ENCODE data around the gene WWOX.

DNA sequence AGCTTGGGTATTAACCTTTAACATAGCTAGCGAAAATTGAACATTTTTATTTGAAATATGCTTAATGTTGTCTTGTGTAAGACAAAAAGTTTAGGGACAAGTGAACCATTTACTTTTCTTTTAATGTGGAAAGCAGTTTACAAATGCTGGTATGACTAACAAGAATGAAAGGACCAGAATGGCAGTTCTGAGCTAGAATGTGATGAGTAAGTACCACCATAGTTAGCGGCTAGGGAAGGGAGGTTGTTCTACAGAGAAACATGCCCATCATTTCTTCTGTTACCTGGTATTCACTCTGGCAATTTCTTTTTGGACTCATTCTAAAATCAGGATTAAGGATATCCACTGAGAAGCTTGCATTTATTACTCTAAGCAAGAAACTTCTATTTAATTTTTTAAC lies 121.1 kb downstream of the WWOX start:
- no peak for TF ChIP-seq POLR2A (IDR thresholded peaks at IDR 0.05; ENCODE audit: low read depth, low read length)
- TF ChIP-seq RFX5 (IDR thresholded peaks at IDR 0.05; ENCODE audit: low read depth, low read length) = no peak
- no peak for TF ChIP-seq CHD1 (IDR thresholded peaks at IDR 0.05; ENCODE audit: low read depth, low read length)
- no peak for TF ChIP-seq CTCF (conservative IDR thresholded peaks at IDR 0.05; ENCODE audit: low read depth, low read length)
- TF ChIP-seq BHLHE40 (IDR thresholded peaks at IDR 0.05; ENCODE audit: low read depth, low read length) = no peak
- no peak for TF ChIP-seq USF2 (IDR thresholded peaks at IDR 0.05; ENCODE audit: low read depth, low read length)
- no peak for TF ChIP-seq RCOR1 (IDR thresholded peaks at IDR 0.05; ENCODE audit: insufficient replicate concordance, low read length)
- no peak for TF ChIP-seq FOS (IDR thresholded peaks at IDR 0.05; ENCODE audit: low read depth, low read length)
